ENCODE measurements around the gene RBMS3.
"Not testable (repeated sequence)": the region's sequence is repeated elsewhere in the genome, so short reads cannot be mapped to it uniquely, and the experiment has no call there.

The RBMS3 gene

GRCh38 chr3:29385046-29385830 lies 104.4 kb downstream of the RBMS3 start:
- peak; percentile 73 for DNase-seq (ENCODE audit: low read depth, low spot score)

GRCh38 chr3:29389362-29389761 lies 108.5 kb downstream of the RBMS3 start:
- no peak for DNase-seq (ENCODE audit: low read depth, low spot score)

- DNase-seq (ENCODE audit: low read depth, low spot score) = no peak
These were observed 111.9 kb downstream of the RBMS3 start for GRCh38 chr3:29392625-29393388.

- DNase-seq (ENCODE audit: low read depth, low spot score) = not testable (repeated sequence)
These were observed 113.1 kb downstream of the RBMS3 start for GRCh38 chr3:29393946-29394345.

- DNase-seq (ENCODE audit: low read depth, low spot score) = no peak
These were observed 116.5 kb downstream of the RBMS3 start for GRCh38 chr3:29397406-29397805.

GRCh38 chr3:29398787-29399186 lies 117.9 kb downstream of the RBMS3 start:
- no peak for DNase-seq (ENCODE audit: low read depth, low spot score)

GRCh38 chr3:29406291-29406832 lies 125.5 kb downstream of the RBMS3 start:
- DNase-seq (ENCODE audit: low read depth, low spot score) = no peak

- DNase-seq (ENCODE audit: low read depth, low spot score) = no peak
These were observed 127.8 kb downstream of the RBMS3 start for GRCh38 chr3:29408676-29409075.

- no peak for DNase-seq (ENCODE audit: low read depth, low spot score)
These were observed 128.5 kb downstream of the RBMS3 start for GRCh38 chr3:29409409-29409808.

GRCh38 chr3:29410220-29410619 lies 129.3 kb downstream of the RBMS3 start:
- no peak for DNase-seq (ENCODE audit: low read depth, low spot score)

- no peak for DNase-seq (ENCODE audit: low read depth, low spot score)
These were observed 130.0 kb downstream of the RBMS3 start for GRCh38 chr3:29410660-29411405.

- no peak for DNase-seq (ENCODE audit: low read depth, low spot score)
These were observed 131.2 kb downstream of the RBMS3 start for GRCh38 chr3:29412110-29412509.

GRCh38 chr3:29414468-29415224 lies 133.8 kb downstream of the RBMS3 start:
- DNase-seq (ENCODE audit: low read depth, low spot score) = no peak

GRCh38 chr3:29415482-29416223 lies 134.8 kb downstream of the RBMS3 start:
- no peak for DNase-seq (ENCODE audit: low read depth, low spot score)

GRCh38 chr3:29416514-29416913 lies 135.6 kb downstream of the RBMS3 start:
- no peak for DNase-seq (ENCODE audit: low read depth, low spot score)

GRCh38 chr3:29420106-29420505 lies 139.2 kb downstream of the RBMS3 start:
- no peak for DNase-seq (ENCODE audit: low read depth, low spot score)

- no peak for DNase-seq (ENCODE audit: low read depth, low spot score)
These were observed 145.7 kb downstream of the RBMS3 start for GRCh38 chr3:29426302-29427226.

GRCh38 chr3:29427266-29428103 lies 146.6 kb downstream of the RBMS3 start:
- peak; percentile 57 for DNase-seq (ENCODE audit: low read depth, low spot score)
